Measurements from ENCODE around the gene OSBPL8.

The OSBPL8 gene

DNA sequence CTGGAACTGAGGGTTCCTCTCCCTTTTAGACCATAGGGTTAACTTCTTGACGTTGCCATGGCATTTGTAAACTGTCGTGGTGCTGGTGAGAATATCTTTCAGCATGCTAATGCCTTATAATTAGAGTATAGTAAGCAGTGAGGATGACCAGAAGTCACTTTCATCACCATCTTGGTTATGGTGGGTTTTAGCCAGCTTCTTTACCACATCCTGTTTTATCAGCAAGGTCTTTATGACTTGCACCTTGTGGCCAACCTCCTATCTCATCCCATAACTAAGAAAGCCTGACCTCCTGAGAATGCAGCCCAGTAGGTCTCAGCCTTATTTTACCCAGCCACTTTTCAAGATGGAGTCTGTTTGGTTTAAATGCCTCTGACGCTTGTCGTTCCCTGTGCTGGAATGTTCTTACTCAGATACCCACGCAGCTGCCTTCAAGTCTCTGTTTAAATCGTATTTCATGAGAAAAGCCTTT lies 255.5 kb downstream of the OSBPL8 start:
- no peak for DNase-seq (ENCODE audit: low spot score)

DNA sequence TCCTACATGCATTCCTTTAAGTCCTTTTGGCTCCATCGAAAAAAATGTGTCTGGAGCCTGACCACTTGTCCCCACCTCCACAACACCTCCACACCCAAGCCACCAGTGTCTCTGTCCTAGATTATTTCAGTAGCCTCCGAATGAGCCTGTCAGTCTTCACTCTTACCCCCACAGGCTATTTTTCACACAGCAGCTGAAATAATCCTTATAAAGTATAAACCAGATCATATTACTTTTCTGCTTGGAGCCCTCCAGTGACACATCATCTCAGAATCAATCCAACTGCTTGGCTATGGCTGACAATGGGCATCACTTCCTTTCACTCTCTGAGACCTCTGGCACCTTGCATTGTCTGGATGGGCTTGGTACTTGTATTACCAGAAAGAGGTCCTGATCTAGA lies 256.2 kb downstream of the OSBPL8 start:
- DNase-seq (ENCODE audit: low spot score): no peak
